T-cell (primary cell): ENCODE data around the gene NKAIN4. TPM values are rescaled to one million over a fixed set of nuclear protein-coding genes. Genes with fewer than 3 reads are reported as not detected.
A peak's percentile ranks its signal among the peaks of the same experiment; 100 is the strongest.

Experiments
- ATAC-seq, 4 experiments: fragments of 200-7000 bp in 3 of 4; fragments of 150-1000 bp in 1 of 4; cut with Tn5 transposase; replicated peaks in 1 of 4; 1 replicate in 3 of 4; 2 replicates in 1 of 4; pipeline ENCODE4 v1.10.0; 2021; ENCODE audit warnings: moderate library complexity in 3 of 4, mild to moderate bottlenecking in 2 of 4, moderate number of reproducible peaks in 1 of 4
- CTCF ChIA-PET, 2 donors: fragments of 300-600 bp; sonication (Branson Sonifier 250); formaldehyde crosslinking; loops; one replicate each; lab custom pipeline; 2022; ENCODE audit warnings: antibody characterized with exemption in 2 of 2; lab: Charles Lee
- POLR2A ChIA-PET, 2 donors: fragments of 300-600 bp; sonication (Branson Sonifier 250); formaldehyde crosslinking; loops; one replicate each; lab custom pipeline; 2022; ENCODE audit warnings: antibody characterized with exemption in 2 of 2; lab: Charles Lee
- DNase-seq, 35 experiments: peaks; one replicate each; pipeline versions ENCODE4 v3.0.0 to v3.0.0-alpha.2; 2013 to 2023
- H3K27ac ChIP-seq: one replicate; pipeline ENCODE4 v1.5.1; 2013; ENCODE audit warnings: low read length
- H3K27me3 ChIP-seq, 2 experiments: replicated peaks in 1 of 2; 1 replicate in 1 of 2; 2 replicates in 1 of 2; pipeline versions ENCODE4 v1.6.1 to v1.7.0; 2013; ENCODE audit warnings: low read length in 1 of 2, mixed read lengths in 1 of 2; ENCODE audit not compliant: control insufficient read depth in 2 of 2, insufficient read depth in 2 of 2; ENCODE audit errors: extremely low read depth in 1 of 2
- H3K36me3 ChIP-seq, 2 donors: 1 replicate in 1 of 2; 2 replicates in 1 of 2; pipeline versions ENCODE4 v1.6.1 to v1.7.0; 2013; ENCODE audit warnings: low read length in 1 of 2; ENCODE audit not compliant: control insufficient read depth in 2 of 2, insufficient read depth in 1 of 2; ENCODE audit errors: extremely low read depth in 1 of 2
- H3K4me1 ChIP-seq, 2 experiments: 1 replicate in 1 of 2; 2 replicates in 1 of 2; pipeline versions ENCODE4 v1.6.1 to v1.7.0; 2013; ENCODE audit warnings: low read length in 2 of 2, mixed read lengths in 1 of 2; ENCODE audit not compliant: insufficient read depth in 2 of 2, control insufficient read depth in 1 of 2; ENCODE audit errors: extremely low read depth in 1 of 2
- H3K4me3 ChIP-seq, 2 donors: 1 replicate in 1 of 2; 2 replicates in 1 of 2; pipeline versions ENCODE4 v1.5.1 to v1.7.0; 2013; ENCODE audit warnings: mild to moderate bottlenecking in 2 of 2, low read length in 1 of 2, moderate library complexity in 1 of 2; ENCODE audit not compliant: control insufficient read depth in 1 of 2; ENCODE audit errors: extremely low read depth in 1 of 2
- H3K9me3 ChIP-seq: 2 replicates; pipeline ENCODE4 v1.7.0; 2013
- H3K27ac Mint-ChIP-seq, 2 donors: one replicate each; pipeline ENCODE4 v1.8.0; 2020 to 2021; ENCODE audit warnings: mild to moderate bottlenecking in 2 of 2, mixed read lengths in 2 of 2
- H3K27me3 Mint-ChIP-seq, 2 donors: one replicate each; pipeline ENCODE4 v1.8.0; 2021 to 2022; ENCODE audit warnings: mixed read lengths in 2 of 2
- H3K36me3 Mint-ChIP-seq: one replicate; pipeline ENCODE4 v1.8.0; 2021; ENCODE audit warnings: mixed read lengths
- H3K4me1 Mint-ChIP-seq, 3 donors: one replicate each; pipeline ENCODE4 v1.8.0; 2020 to 2022; ENCODE audit warnings: mixed read lengths in 3 of 3, mild to moderate bottlenecking in 1 of 3
- H3K4me3 Mint-ChIP-seq, 3 donors: one replicate each; pipeline ENCODE4 v1.8.0; 2020 to 2022; ENCODE audit warnings: mild to moderate bottlenecking in 3 of 3, mixed read lengths in 3 of 3, moderate library complexity in 3 of 3
- H3K9me3 Mint-ChIP-seq, 3 donors: one replicate each; pipeline ENCODE4 v1.8.0; 2020 to 2022; ENCODE audit warnings: mixed read lengths in 3 of 3
- WGBS: methylation state at CpG from one replicate; pipeline ENCODE4 v1.1.5; 2013; ENCODE audit warnings: missing lambda C conversion rate; ENCODE audit not compliant: insufficient coverage; 5-methylcytosine and 5-hydroxymethylcytosine counted together
- total RNA-seq, 35 experiments: library from RNA in 6 of 35; stranded (reverse) in 6 of 35; fragments of 120-200 nt in 1 of 35; gene quantifications; one replicate each; pipeline versions ENCODE4 v1.2.1 to v1.2.4 and lab custom pipeline; 2013 to 2026

Gene NKAIN4
- total RNA-seq, 5 donors from 2014 or later (not counting 1 experiment from before 2014, with no cell fraction given) = not detected

DNA sequence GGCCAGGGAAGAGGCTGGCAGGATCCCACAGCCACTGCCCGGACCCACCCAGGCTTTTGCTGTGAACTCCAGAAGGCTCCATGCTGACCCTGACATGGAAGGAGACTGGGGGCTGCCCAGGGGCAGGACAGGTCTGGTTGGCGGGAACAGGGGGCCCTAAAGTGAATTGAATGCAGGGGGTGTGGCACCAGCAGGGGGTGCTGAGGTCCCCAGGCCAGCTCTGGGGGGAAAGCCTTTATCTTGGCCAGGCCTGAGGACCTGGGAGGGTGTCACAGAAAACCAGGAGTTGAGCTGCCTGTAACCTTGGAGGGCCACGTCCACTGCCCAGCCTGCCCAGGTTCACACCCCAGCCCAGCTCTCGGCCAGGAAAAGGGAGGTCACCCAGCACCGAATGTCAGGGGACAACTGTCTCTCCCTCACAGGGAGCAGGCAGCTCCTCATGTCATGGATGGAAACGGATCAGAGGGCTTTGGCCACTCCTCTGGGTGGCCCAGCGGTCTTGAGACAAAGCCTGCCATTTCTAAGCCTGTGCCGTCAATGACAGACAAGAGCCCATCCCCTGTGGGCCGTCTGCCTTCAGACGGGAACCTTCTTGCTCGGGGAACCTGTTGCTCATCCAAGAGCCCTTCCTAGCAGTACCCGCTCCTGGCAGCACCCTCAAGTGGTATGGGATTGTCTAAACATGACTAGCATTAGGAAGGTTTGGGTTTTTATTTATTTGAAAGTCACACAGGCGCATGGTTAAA is 35.4 kb downstream of the NKAIN4 start:
- Mint-ChIP-seq H3K27me3 (peaks cover 0 to 5% of the 10 kb centered on the region in 2 donors), H3K36me3 (peaks cover 7% of the 10 kb centered on the region), H3K27ac (no peak overlapping the region), H3K9me3 (no peaks in the 10 kb centered on the region), H3K4me3 (no peak overlapping the region), H3K4me1 (peaks cover 21 to 22% (median 22%) of the 10 kb centered on the region in 3 donors)
- Histone ChIP-seq H3K27me3 (peaks cover 0 to 36% of the 10 kb centered on the region in 2 experiments), H3K4me3 (no peak overlapping the region), H3K9me3 (no peaks in the 10 kb centered on the region), H3K36me3 (peaks cover 0 to 9% of the 10 kb centered on the region in 2 donors), H3K4me1 (peaks cover 9 to 23% of the 10 kb centered on the region in 2 experiments), H3K27ac (no peak overlapping the region)
- 81% methylated on average over 9 of the region's 13 CpGs for WGBS
- ATAC-seq = no peak
- ChIA-PET POLR2A (no interaction called here), CTCF (no interaction called here)
- no peak for DNase-seq

DNA sequence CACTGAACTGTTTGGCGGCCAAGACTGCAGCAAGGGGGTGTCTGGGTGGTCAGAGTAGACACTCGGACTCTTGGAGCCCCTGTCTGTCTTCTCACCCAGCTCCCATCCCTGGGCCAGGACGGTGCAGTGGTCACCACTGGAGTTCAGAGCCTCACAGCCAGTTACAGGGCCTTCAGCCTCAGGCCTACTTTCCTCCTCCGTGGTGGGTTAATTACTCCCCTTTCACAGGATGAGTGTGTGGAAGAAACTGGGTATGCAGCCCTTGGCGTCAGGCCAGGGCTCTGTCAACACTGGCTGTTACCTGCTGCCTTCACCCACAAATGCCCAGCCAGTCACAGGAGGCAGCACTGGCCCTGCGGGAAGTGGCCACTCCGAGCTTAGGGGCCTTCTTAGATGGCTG is 36.6 kb downstream of the NKAIN4 start:
- Histone ChIP-seq H3K36me3 (peaks cover 0 to 19% of the 10 kb centered on the region in 2 donors), H3K9me3 (no peaks in the 10 kb centered on the region), H3K4me3 (no peak overlapping the region), H3K27me3 (peaks cover 0 to 30% of the 10 kb centered on the region in 2 experiments), H3K4me1 (peaks cover 9 to 32% of the 10 kb centered on the region in 2 experiments), H3K27ac (no peak overlapping the region)
- H3K4me3 Mint-ChIP-seq = no peak overlapping the region
- ChIA-PET CTCF (no interaction called here), POLR2A (interaction anchor here in 1 of 2 donors (0.6 kb wide), 1 partner anchor 18 kb away, joined by 3 read pairs; the partner anchor contains the start of gene BIRC7)
- ATAC-seq (no peak), DNase-seq (no peak)
- peaks cover 16% of the 10 kb centered on the region for H3K36me3 Mint-ChIP-seq
- no peaks in the 10 kb centered on the region for H3K9me3 Mint-ChIP-seq
- no peak overlapping the region for H3K27ac Mint-ChIP-seq
- peaks cover 30 to 34% (median 33%) of the 10 kb centered on the region in 3 donors for H3K4me1 Mint-ChIP-seq
- peaks cover 0 to 5% of the 10 kb centered on the region in 2 donors for H3K27me3 Mint-ChIP-seq
- WGBS = 100% methylated on average over 3 of the region's 7 CpGs

DNA sequence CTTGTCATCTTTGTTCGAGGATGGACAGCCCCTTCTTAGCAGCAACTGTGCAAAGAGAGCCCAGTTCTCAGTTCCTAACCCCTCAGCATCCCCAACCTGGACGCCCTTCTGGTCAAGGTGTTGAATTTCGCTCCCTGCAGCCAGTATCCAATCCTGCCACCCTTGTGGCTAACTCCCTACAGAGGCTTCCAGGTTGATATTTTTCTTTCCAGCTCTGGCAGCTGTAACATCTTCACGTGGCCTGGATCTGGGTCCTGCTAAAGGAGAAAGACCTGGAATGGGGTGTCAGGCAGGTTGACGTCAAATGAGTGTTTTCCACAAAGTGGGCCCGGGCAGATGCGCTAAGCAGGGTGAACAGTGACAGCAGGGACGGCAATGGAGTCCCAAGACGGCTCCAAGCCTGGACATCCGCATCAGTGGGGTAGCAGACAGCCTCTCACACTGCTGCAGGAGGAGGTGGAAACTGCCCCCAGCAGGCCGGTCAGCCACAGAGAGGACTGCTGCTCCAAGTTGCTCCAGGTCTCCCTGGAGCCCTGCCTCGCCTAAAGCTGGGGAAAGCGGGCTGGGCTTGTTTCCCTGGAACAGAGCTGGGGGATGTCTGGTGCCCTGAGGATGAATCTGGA is 37.3 kb downstream of the NKAIN4 start:
- no peaks in the 10 kb centered on the region for H3K9me3 ChIP-seq
- peaks cover 0 to 26% of the 10 kb centered on the region in 2 experiments for H3K27me3 ChIP-seq
- no peak for ATAC-seq
- peaks cover 9 to 40% of the 10 kb centered on the region in 2 experiments for H3K4me1 ChIP-seq
- peak overlapping the region; percentile 66 for H3K27ac ChIP-seq
- H3K4me3 ChIP-seq = peak overlapping the region; percentile 63 to 65
- Mint-ChIP-seq H3K4me3 (peak overlapping the region; percentile 82 to 90 (median 86)), H3K9me3 (no peaks in the 10 kb centered on the region), H3K4me1 (peaks cover 38 to 42% (median 40%) of the 10 kb centered on the region in 3 donors), H3K27ac (peak overlapping the region; percentile 87 to 93), H3K27me3 (peaks cover 0 to 5% of the 10 kb centered on the region in 2 donors), H3K36me3 (peaks cover 22% of the 10 kb centered on the region)
- CTCF ChIA-PET = no interaction called here
- H3K36me3 ChIP-seq = peaks cover 0 to 27% of the 10 kb centered on the region in 2 donors
- no peak for DNase-seq
- POLR2A ChIA-PET = no interaction called here
- 89% methylated on average over 10 of the region's 13 CpGs for WGBS

DNA sequence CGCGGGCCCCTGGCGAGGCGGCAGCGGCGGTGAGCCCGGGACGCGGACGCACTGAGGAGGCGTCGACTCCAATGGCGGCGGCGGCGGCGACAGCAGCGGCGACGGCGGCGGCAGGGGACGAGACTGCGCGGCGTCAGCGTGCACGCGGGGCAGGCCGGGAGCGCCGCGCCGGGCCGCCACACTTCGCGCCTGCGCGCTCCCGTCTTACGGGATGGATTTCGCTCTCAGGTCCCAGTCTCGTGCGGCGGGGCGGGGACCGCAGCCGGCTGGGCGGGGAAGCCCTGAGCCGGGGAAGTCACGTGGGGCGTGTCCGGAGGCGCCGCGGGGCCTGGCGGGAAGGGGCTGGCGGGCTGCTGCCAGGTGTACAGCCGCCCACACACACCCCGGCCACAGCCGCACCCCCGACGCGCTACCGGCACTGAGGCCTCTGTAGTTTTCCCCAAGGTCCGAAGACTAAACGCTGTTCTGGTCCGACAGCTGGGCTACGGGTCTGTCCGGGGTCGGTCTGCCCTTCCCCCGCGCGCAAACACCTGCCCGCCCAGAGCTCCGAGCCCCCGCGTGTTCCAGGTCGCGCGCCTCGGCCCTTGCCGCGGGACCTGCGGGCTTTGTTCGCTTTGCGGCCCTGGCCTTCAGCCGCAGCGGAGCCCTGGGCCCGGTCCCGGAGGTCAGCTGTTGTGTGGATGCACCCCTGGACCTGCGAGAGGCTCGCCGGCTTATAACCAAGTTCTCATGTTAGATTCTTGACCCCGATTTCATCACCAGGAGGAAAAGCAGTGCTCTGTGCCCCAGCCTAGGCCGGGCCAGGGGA is 38.0 kb downstream of the NKAIN4 start, which contains the start of gene YTHDF1:
Gene YTHDF1 (minus strand): TSS at position 91 of the 808 bp plus-strand sequence. CDS start 239 bp downstream, outside the sequence.
- 3% methylated on average over 95 of the region's 96 CpGs for WGBS
- Mint-ChIP-seq H3K4me3 (peak within 1 kb of the TSS; percentile 89 to 90 (median 90)), H3K27ac (peak within 1 kb of the TSS; percentile 87 to 93), H3K4me1 (peaks cover 42 to 49% (median 46%) of the 10 kb centered on the region in 3 donors), H3K27me3 (peaks cover 0 to 5% of the 10 kb centered on the region in 2 donors), H3K9me3 (no peaks in the 10 kb centered on the region), H3K36me3 (peaks cover 23% of the 10 kb centered on the region)
- peak within 1 kb of the TSS; percentile 66 for H3K27ac ChIP-seq
- peaks cover 0 to 32% of the 10 kb centered on the region in 2 donors for H3K36me3 ChIP-seq
- ATAC-seq (peak; percentile 91 to 94 (median 93)), DNase-seq (peak; percentile 88 to 98 (median 94))
- H3K4me3 ChIP-seq = peak within 1 kb of the TSS; percentile 72 to 75
- H3K27me3 ChIP-seq = peaks cover 0 to 24% of the 10 kb centered on the region in 2 experiments
- H3K9me3 ChIP-seq = no peaks in the 10 kb centered on the region
- ChIA-PET POLR2A (no interaction called here), CTCF (no interaction called here)
- peaks cover 9 to 46% of the 10 kb centered on the region in 2 experiments for H3K4me1 ChIP-seq

DNA sequence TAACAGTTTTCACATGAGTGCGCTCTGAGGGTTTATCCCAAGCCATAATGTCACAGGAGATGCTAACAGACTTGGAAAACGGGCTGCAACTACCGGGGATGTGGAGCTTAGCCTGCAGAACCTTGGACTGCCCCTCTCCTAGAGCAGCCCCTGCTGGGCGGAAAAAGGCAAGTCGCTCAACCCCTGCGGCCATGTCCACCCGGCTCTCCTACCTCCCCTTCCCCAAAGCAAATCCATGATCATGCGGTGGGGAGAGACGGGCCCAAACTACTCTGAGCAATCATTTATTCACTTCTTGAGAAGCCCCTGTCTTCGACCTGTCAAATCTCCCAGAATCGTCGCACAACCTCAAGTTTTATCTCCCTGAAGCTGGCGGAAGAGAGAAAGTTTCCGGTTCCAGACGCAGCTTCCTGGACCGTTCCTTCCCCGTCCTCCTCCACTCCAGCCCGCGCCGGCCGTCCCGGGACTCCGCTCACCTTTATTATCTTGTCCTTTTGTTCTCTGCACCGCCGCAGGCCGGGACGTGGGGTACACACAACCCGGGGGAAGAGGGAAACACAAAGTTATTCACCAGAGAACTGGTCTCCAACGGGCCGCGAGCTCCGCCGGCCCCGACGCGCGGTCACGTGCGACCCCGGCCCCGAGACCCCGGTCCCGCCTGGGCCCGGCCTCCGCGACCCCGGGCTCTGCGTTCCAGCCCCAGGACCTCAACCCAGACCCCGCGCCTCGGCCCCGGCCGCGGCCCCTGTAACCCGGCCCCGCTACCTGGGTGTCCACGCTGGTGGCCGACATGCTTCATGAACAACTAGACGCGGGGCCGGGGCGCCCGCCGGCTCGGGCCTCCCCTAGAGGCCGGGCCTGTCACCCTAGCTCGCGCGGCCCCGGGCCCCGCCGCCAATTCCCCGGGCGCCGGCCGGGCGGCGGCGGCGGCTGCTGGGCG is 38.9 kb downstream of the NKAIN4 start:
- WGBS = 2% methylated on average over 72 of the region's 81 CpGs
- Mint-ChIP-seq H3K9me3 (no peaks in the 10 kb centered on the region), H3K36me3 (peaks cover 27% of the 10 kb centered on the region), H3K27me3 (peaks cover 0 to 1% of the 10 kb centered on the region in 2 donors), H3K27ac (peak overlapping the region; percentile 85), H3K4me1 (peaks cover 47 to 57% (median 55%) of the 10 kb centered on the region in 3 donors), H3K4me3 (peak overlapping the region; percentile 89 to 90 (median 90))
- Histone ChIP-seq H3K27ac (no peak overlapping the region), H3K4me1 (peaks cover 9 to 53% of the 10 kb centered on the region in 2 experiments), H3K27me3 (peaks cover 0 to 17% of the 10 kb centered on the region in 2 experiments), H3K4me3 (peak overlapping the region; percentile 72 to 75), H3K9me3 (no peaks in the 10 kb centered on the region), H3K36me3 (peaks cover 0 to 37% of the 10 kb centered on the region in 2 donors)
- POLR2A ChIA-PET = no interaction called here
- CTCF ChIA-PET = interaction anchor here (1.1 to 2.0 kb wide), 2 partner anchors 8 to 278 kb away, joined by 3 to 5 read pairs; no protein-coding TSS in a partner anchor
- DNase-seq = peak in 3 of 35 experiments; percentile 13 to 40 (median 13)
- ATAC-seq = no peak
